Activated naive CD8-positive, alpha-beta T cell treated with anti-CD3 and anti-CD28 coated beads, Interleukin-2, amount 50 U/mL, for 16 hours (primary cell): Measurements from ENCODE around the gene TCF7L2.
"Not testable (repeated sequence)": the region's sequence is repeated elsewhere in the genome, so short reads cannot be mapped to it uniquely, and the experiment has no call there.

Source experiments
- DNase-seq: peaks from one replicate; pipeline ENCODE4 v3.0.0-alpha.2; 2020; ENCODE audit warnings: low read depth, low spot score

The TCF7L2 gene

GRCh38 chr10:113064039-113064438 lies 114.0 kb downstream of the TCF7L2 start:
- DNase-seq, result no peak

- not testable (repeated sequence) for DNase-seq
Measured at GRCh38 chr10:113066120-113066519, 116.1 kb downstream of the TCF7L2 start.

GRCh38 chr10:113066561-113067312 lies 116.7 kb downstream of the TCF7L2 start:
- DNase-seq, result no peak

- DNase-seq, result no peak
Measured at GRCh38 chr10:113067501-113067900, 117.5 kb downstream of the TCF7L2 start.

GRCh38 chr10:113068178-113068890 lies 118.3 kb downstream of the TCF7L2 start:
- no peak for DNase-seq

GRCh38 chr10:113069595-113069994 lies 119.5 kb downstream of the TCF7L2 start:
- no peak for DNase-seq

- DNase-seq, result no peak
Measured at GRCh38 chr10:113071446-113071845, 121.4 kb downstream of the TCF7L2 start.

- DNase-seq, result no peak
Measured at GRCh38 chr10:113073549-113074189, 123.6 kb downstream of the TCF7L2 start.

GRCh38 chr10:113076949-113077348 lies 126.9 kb downstream of the TCF7L2 start:
- DNase-seq, result no peak

- no peak for DNase-seq
Measured at GRCh38 chr10:113078282-113078907, 128.3 kb downstream of the TCF7L2 start.

GRCh38 chr10:113080061-113080924 lies 130.2 kb downstream of the TCF7L2 start:
- no peak for DNase-seq

GRCh38 chr10:113080925-113081229 lies 130.8 kb downstream of the TCF7L2 start:
- DNase-seq, result no peak

- no peak for DNase-seq
Measured at GRCh38 chr10:113084031-113084430, 134.0 kb downstream of the TCF7L2 start.

- no peak for DNase-seq
Measured at GRCh38 chr10:113085776-113086175, 135.7 kb downstream of the TCF7L2 start.

- DNase-seq, result no peak
Measured at GRCh38 chr10:113086282-113086681, 136.2 kb downstream of the TCF7L2 start.

- no peak for DNase-seq
Measured at GRCh38 chr10:113087165-113088029, 137.3 kb downstream of the TCF7L2 start.

- DNase-seq, result no peak
Measured at GRCh38 chr10:113088194-113088593, 138.1 kb downstream of the TCF7L2 start.

GRCh38 chr10:113089551-113089950 lies 139.5 kb downstream of the TCF7L2 start:
- DNase-seq, result no peak

- DNase-seq, result no peak
Measured at GRCh38 chr10:113091920-113092319, 141.9 kb downstream of the TCF7L2 start.
